ENCODE measurements around the gene UNC5A.

UNC5A gene

GRCh38 chr5:176886336-176887251 is 76.2 kb downstream of the UNC5A start:
- Histone ChIP-seq H3K27ac (no peak overlapping the region), H3K4me3 (no peak overlapping the region)
- no peak for TF ChIP-seq CTCF (IDR thresholded peaks at IDR 0.05)
- DNase-seq (ENCODE audit: low spot score): no peak

DNA sequence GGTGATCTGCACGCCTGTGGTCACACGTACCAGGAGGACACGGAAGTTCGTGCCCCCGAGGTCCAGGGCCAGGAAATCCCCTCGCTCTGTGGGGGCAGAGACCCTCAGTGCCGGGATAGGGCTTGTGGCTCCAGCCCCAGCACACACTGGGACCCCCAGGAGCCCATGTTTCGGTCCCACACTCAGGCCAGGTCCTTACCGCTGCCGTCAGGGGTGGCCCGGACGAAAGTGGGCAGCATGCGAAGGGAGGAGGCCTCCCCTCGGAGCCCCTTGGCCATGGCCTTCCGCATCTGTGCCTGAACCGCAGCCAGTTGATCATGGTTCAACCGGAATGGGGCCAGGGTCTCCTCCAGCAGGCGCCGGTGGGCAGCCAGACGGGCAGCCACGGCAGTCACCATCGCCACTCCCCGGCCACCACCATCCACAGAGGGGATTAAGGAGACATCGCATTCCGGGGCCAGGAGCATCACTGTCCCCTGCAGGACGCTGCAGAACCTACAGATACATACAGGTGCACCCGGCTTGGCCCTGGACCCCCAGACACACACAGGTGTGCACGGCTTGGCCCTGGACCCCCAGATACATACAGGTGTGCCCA is 77.0 kb downstream of the UNC5A start:
- no peak for TF ChIP-seq CTCF (IDR thresholded peaks at IDR 0.05)
- Histone ChIP-seq H3K4me3 (no peak overlapping the region), H3K27ac (no peak overlapping the region)
- DNase-seq (ENCODE audit: low spot score): peak; percentile 49

GRCh38 chr5:176888016-176888864 is 77.9 kb downstream of the UNC5A start:
- H3K27ac ChIP-seq: no peak overlapping the region
- DNase-seq (ENCODE audit: low spot score): peak; percentile 56
- H3K4me3 ChIP-seq: no peak overlapping the region
- no peak for TF ChIP-seq CTCF (IDR thresholded peaks at IDR 0.05)

- Histone ChIP-seq H3K27ac (no peak overlapping the region), H3K4me3 (no peak overlapping the region)
- TF ChIP-seq CTCF (IDR thresholded peaks at IDR 0.05): no peak
- peak; percentile 43 for DNase-seq (ENCODE audit: low spot score)
Measured at GRCh38 chr5:176888865-176889165, 78.5 kb downstream of the UNC5A start.

GRCh38 chr5:176889321-176890280 is 79.2 kb downstream of the UNC5A start:
- TF ChIP-seq CTCF (IDR thresholded peaks at IDR 0.05): no peak
- DNase-seq (ENCODE audit: low spot score): peak; percentile 46
- H3K4me3 ChIP-seq: no peak overlapping the region
- no peak overlapping the region for H3K27ac ChIP-seq
